ENCODE data around the gene SMOC2. TPM values are rescaled to one million over a fixed set of nuclear protein-coding genes. Genes with fewer than 3 reads are reported as not detected.

SMOC2 gene
- total RNA-seq, 1 experiment from 2014 or later: 0.42 TPM

GRCh38 chr6:168498161-168498843, 57.3 kb downstream of the SMOC2 start:
- RAD21 ChIA-PET (ENCODE audit: low non-redundant PET in 1 of 2, low total read pairs in 2 of 2, uncharacterized antibody in 2 of 2, unreplicated experiment in 2 of 2): no interaction called here
- no TSS peak for BruUV-seq (replicated peaks)

GRCh38 chr6:168499045-168499650, 58.2 kb downstream of the SMOC2 start:
- ChIA-PET RAD21 (ENCODE audit: low non-redundant PET in 1 of 2, low total read pairs in 2 of 2, uncharacterized antibody in 2 of 2, unreplicated experiment in 2 of 2) (no interaction called here), CTCF (no interaction called here), POLR2A (interaction anchor here (0.6 kb wide), 1 partner anchor 389 kb away, joined by 3 read pairs; no protein-coding TSS in a partner anchor)
- ATAC-seq (no peak), DNase-seq (ENCODE audit: low read depth, low spot score) (no peak)
- no peaks in the 10 kb centered on the region for H3K9me2 ChIP-seq (ENCODE audit: insufficient read depth)
- H3K4me3 ChIP-seq (replicated peaks in 1 of 2; ENCODE audit: low read depth in 1 of 2, low read length in 2 of 2): no peak overlapping the region
- H3K27ac ChIP-seq (ENCODE audit: low read depth, low read length): no peak overlapping the region
- no TSS peak for BruUV-seq (replicated peaks)
- H3K9me3 ChIP-seq (ENCODE audit: control insufficient read depth in 1 of 2, insufficient read depth in 1 of 2, low read depth in 1 of 2, low read length in 2 of 2): no peaks in the 10 kb centered on the region
- H3K4me1 ChIP-seq (ENCODE audit: control insufficient read depth in 1 of 2, insufficient read depth in 2 of 2, low read length in 2 of 2): no peaks in the 10 kb centered on the region
- no peak overlapping the region for H3K4me2 ChIP-seq (ENCODE audit: low read length)
- no peak for TF ChIP-seq ZNF274 (IDR thresholded peaks at IDR 0.05; ENCODE audit: low read depth, low read length)
- no peak for TF ChIP-seq CBX3 (IDR thresholded peaks at IDR 0.05; ENCODE audit: low read depth)
- TF ChIP-seq CEBPB (IDR thresholded peaks at IDR 0.05; ENCODE audit: low read depth): no peak
- no peak for TF ChIP-seq TCF7L2 (IDR thresholded peaks at IDR 0.05; ENCODE audit: borderline replicate concordance, extremely low read depth, insufficient read depth, insufficient read length)
- TF ChIP-seq SIN3A (IDR thresholded peaks at IDR 0.05; ENCODE audit: low read depth): no peak
- no peak for TF ChIP-seq REST (IDR thresholded peaks at IDR 0.05; ENCODE audit: low read depth)
- no peak for TF ChIP-seq SRF (IDR thresholded peaks at IDR 0.05; ENCODE audit: low read depth)
- TF ChIP-seq EGR1 (IDR thresholded peaks at IDR 0.05; ENCODE audit: low read depth): no peak
- TF ChIP-seq POLR2AphosphoS5 (IDR thresholded peaks at IDR 0.05; ENCODE audit: low read depth, low read length): no peak
- no peak for TF ChIP-seq RAD21 (IDR thresholded peaks at IDR 0.05; ENCODE audit: low read depth)
- intact Hi-C loops (cut with micrococcal nuclease): no loop called here
- H3K79me2 ChIP-seq (ENCODE audit: insufficient read depth, low read length): no peaks in the 10 kb centered on the region
- H3K9ac ChIP-seq (ENCODE audit: low read length): no peak overlapping the region
- no peaks in the 10 kb centered on the region for H4K20me1 ChIP-seq (ENCODE audit: insufficient read depth)
- H3K36me3 ChIP-seq (ENCODE audit: control insufficient read depth in 1 of 2, insufficient read depth in 2 of 2, low read length in 2 of 2): no peaks in the 10 kb centered on the region
- H3K27me3 ChIP-seq (ENCODE audit: insufficient read depth, low read length): peaks cover 6% of the 10 kb centered on the region; the same call in 1 of the 2 replicates
- H2AFZ ChIP-seq (ENCODE audit: low read depth, low read length, poor library complexity, severe bottlenecking): no peak overlapping the region

More at GRCh38 chr6:168498161-168498843, 57.3 kb downstream of the SMOC2 start:
- ChIA-PET POLR2A (no interaction called here), CTCF (no interaction called here)
- H2AFZ ChIP-seq (ENCODE audit: low read depth, low read length, poor library complexity, severe bottlenecking): no peak overlapping the region
- TF ChIP-seq MAX (IDR thresholded peaks at IDR 0.05) (no peak), ZFX (IDR thresholded peaks at IDR 0.05) (no peak)
- DNase-seq (ENCODE audit: low read depth, low spot score) (no peak), ATAC-seq (no peak)
- no peak overlapping the region for H3K9ac ChIP-seq (ENCODE audit: low read length)
- peaks cover 10% of the 10 kb centered on the region for H3K27me3 ChIP-seq (ENCODE audit: insufficient read depth, low read length)
- H3K9me3 ChIP-seq (ENCODE audit: control insufficient read depth in 1 of 2, insufficient read depth in 1 of 2, low read depth in 1 of 2, low read length in 2 of 2): no peaks in the 10 kb centered on the region
- H3K9me2 ChIP-seq (ENCODE audit: insufficient read depth): no peaks in the 10 kb centered on the region
- H4K20me1 ChIP-seq (ENCODE audit: insufficient read depth): no peaks in the 10 kb centered on the region
- no peaks in the 10 kb centered on the region for H3K79me2 ChIP-seq (ENCODE audit: insufficient read depth, low read length)
- no peak overlapping the region for H3K4me2 ChIP-seq (ENCODE audit: low read length)
- no peak overlapping the region for H3K27ac ChIP-seq (ENCODE audit: low read depth, low read length)
- no peaks in the 10 kb centered on the region for H3K36me3 ChIP-seq (ENCODE audit: control insufficient read depth in 1 of 2, insufficient read depth in 2 of 2, low read length in 2 of 2)
- no peak overlapping the region for H3K4me3 ChIP-seq (replicated peaks in 1 of 2; ENCODE audit: low read depth in 1 of 2, low read length in 2 of 2)
- intact Hi-C loops (cut with micrococcal nuclease): no loop called here
- H3K4me1 ChIP-seq (ENCODE audit: control insufficient read depth in 1 of 2, insufficient read depth in 2 of 2, low read length in 2 of 2): no peaks in the 10 kb centered on the region
